NCI-H1436 treated with DMSO at 0.1 percent for 48 hours (cell line): ENCODE results near the gene AEBP2.
"Not testable (repeated sequence)": the region's sequence is repeated elsewhere in the genome, so short reads cannot be mapped to it uniquely, and the experiment has no call there.

Experiments used
- DNase-seq: peaks from one replicate; lab custom pipeline; 2025; lab: John Stamatoyannopoulos, UW

AEBP2 gene

DNA sequence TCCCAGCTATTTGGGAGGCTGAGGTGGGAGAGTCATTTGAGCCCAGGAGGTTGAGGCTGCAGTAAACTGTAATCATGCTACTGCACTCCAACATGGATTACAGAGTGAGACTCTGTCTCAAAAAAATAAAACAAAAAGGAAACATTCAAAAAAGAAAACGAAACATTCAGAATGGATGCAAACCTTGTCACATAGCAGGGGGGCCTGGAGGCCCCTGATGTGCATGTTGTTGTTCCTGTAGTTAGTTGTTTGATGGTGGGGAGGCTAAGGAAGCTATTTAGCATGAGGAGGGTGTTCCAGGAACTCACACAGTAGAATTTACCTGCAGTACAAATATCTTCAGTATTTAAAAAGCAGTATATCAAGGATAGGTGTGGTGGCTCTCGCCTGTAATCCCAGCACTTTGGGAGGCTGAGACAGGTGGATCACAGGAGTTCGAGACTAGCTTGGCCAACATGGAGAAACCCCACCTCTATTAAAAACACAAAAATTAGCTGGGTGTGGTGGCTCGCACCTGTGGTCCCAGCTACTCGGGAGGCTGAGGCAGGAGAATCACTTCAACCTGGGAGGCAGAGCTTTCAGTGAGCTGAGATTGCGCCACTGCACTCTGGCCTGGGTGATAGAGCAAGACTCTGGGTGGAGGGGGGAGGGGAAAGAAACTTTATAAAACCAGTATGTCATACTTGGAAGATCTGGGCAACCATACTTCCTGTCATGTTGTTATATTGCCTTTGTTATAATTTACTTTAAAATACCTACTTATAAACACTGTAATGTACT lies 17.6 kb upstream of the AEBP2 start:
- DNase-seq: no peak

DNA sequence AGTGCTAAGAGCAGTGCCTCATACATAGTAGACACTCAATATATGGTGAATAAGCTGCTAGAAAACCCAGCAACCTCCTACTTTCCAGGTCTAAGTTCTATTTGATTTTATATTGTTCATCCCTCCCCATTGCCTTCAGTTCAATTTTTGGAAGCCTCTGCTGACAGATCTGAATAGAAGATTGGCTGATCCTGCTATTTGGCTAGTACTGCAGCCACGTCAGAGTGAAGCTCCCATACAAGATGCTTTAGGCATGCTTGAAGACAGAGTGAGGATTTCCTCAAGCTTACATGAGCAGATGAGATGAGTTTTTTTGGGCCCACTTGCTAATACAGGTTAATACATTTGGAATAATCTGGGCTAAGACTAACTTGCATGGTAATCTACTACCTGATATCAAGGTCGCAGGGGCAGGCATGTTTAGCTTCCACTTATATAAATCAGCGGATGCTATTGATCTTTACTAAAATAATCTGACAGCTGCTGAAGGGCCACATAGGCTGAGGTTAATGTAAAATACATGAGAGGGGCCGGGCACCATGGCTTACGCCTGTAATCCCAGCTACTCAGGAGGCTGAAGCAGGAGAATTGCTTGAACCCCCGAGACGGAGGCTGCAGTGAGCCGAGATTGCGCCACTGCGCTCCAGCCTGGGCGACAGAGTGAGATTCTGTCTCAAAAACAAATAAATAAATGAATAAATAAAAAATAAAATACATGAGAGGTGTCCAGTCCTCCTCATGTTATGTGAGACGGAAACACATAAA lies 15.9 kb upstream of the AEBP2 start:
- DNase-seq: no peak

DNA sequence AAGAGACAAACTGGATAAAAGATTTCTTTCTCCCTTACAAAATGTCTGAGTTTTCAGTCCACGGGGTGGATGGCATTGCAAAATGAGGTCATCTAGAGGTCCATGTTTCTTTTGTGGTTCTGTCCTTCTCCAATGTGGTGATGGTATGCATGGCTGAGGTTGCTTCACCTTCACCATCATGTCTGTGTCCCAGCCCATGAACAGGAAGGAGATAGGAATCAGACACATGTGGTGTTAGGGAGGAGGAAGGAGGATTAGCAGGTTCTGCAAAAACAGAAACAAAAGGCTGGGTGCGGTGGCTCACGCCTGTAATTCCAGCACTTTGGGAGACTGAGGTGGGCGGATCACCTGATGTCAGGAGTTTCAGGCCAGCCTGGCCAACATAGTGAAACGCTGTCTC lies 11.0 kb upstream of the AEBP2 start:
- DNase-seq: no peak

DNA sequence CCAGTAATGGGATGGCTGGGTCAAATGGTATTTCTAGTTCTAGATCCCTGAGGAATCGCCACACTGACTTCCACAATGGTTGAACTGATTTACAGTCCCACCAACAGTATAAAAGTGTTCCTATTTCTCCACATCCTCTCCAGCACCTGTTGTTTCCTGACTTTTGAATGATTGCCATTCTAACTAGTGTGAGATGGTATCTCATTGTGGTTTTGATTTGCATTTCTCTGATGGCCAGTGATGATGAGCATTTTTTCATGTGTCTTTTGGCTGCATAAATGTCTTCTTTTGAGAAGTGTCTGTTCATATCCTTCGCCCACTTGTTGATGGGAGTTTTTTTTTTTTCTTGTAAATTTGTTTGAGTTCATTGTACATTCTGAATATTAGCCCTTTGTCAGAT lies 9.8 kb upstream of the AEBP2 start:
- DNase-seq: not testable (repeated sequence)

DNA sequence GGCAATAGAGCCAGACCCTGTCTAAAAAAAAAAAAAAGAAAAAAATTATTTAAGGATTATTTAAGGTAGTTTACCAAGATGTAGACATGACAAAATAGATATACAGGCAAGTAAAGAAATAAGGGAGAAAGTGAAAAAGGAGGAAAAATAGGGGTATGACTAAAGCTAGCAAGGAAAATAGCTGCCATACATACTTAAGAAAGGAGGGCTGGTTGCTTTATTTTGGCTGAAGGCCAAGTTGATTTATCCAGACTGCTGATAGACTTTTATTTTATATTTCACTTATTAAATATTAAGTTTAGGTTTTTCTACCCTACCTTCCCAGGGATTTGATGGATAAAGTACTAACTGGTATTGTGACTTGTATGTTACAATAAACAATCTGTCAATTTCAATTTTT lies 8.3 kb upstream of the AEBP2 start:
- DNase-seq: no peak

DNA sequence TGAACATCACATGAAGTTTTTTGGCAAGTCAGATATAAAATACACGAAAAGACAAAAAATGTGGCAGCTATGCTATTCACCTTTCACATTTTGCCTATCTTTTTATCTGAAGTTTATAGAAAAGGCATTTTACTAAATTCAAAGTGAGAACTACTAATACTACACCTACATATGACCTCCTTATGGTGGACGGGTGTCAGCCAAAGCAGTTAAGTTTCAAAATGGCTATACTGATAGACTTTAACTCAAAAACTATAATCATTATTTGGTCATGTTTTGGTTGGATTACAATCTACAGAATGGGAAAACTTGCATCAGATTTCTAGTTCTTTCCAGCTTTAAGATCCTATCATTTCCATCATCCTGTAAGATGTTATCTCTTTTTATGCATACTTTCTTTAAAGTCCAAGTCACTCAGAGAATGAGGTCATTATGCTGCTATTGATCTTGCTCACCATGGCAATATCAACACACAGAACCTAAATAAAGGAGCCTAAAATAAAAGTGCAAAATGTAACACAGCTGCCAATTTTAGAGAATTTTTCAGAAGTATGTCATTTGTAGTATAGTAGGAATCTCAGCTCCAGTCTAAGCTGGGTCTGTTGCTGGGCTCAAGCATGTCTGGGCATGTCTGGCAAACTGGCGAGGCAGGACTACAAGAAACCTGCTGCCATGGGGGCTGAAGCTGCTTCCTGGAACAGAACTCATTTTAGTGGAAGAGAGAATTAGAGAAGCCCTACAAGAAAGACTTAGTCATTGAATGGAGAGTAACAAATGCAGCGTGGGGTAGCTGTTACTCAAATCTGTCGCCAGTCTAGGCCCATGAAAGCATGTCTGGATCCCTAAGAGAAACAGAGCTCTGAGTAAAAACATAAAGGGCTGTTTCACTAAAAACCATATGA lies 7.6 kb upstream of the AEBP2 start:
- no peak for DNase-seq

DNA sequence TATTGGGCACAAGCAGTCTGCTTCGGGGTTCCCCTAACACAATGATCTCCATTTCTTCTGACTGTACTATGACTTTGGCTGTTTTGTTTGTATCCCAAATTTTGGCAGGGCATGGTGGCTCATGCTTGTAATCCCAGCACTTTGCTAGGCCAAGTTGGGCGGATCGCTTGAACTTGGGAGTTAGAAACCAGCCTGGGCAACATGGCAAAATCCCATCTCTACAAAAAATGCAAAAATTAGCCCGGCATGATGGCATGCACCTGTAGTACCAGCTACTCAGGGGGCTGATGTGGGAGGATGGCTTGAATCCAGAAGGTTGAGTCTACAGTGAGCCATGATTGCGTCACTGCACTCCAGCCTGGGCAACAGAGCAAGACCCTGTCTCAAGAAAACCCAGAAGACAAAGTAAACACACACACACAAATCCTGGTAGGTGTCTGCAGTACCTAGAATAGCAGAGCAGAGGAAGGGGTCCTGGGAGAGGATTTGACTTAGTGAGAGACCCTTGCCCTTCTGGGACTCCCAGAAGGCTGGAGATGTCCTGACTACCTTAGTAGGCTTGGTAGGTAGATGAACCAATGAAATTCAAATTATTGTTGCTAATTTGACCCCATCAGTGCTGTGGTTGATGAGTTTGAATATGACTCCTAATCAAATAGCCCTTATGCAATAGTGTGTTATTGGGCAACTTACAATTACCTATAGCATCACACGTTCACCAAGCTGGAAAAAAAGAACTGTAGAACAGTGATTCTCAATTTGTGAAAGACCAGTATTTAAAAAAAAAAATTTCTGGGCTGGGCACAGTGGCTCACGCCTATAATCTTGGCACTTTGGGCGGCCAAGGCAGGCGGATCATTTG lies 6.8 kb upstream of the AEBP2 start:
- DNase-seq: no peak

DNA sequence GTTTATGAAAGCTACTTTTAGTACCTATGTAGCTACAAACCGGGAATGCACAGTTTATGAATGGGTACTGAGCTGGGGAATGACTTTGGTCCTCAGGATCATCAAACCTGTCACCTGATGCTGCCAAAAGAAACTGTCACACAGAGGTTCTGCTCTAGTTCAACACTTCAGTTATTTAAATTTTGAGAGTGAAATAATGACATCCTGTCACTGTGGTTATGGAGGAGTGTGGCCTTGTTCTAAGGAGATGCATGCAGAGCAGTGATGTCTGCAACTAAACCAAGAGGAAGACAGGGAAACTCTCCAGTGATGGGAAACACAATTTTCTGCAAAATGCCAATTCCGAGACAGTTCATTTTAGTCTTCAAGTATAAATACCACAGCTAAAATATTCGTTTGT lies 4.8 kb upstream of the AEBP2 start:
- DNase-seq: no peak

DNA sequence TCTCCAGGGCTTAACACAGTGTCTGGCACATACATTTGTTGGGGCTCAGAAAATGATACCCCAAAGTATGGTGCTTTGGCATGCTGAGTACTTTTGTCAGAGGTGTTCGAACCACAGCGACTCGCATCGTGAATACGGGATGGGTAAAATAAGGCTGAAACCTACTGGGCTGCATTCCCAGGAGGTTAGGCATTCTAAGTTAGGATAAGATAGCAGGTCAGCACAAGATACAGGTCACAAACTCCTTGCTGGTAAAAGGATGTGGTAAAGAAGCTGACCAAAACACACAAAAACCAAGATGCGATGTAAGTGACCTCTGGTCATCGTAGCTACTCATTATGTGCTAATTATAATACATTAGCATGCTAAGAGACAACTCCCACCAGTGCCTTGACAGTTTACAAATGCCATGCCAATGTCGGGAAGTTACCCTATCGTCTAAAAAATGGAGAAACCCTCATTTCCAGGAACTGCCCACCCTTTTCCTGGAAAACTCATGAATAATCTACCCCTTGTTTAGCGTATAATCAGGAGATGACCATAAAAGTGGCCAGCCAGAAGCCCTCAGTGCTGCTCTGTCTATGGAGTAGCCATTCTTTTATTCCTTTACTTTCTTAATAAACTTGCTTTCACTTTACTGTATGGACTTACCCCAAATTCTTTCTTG lies 3.3 kb upstream of the AEBP2 start:
- no peak for DNase-seq

DNA sequence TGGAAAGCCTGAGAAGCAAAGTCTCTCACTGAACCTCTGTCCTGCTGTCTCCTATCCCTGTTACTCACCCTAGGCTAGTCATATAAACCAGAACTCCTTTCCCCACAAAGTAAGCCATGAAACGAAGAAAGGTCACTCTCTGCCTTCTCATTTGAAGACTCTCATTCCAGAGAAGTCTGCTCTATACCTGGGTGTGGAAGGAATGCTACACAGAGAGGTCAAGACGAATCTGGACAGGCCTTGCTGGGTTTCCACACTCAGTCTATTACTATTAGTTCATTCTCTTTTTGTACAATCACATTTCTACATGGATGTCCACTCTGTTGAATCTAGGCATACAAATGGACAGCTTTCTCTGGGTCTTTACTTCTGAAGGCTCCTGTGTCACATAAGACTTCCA lies 2.4 kb upstream of the AEBP2 start:
- no peak for DNase-seq

DNA sequence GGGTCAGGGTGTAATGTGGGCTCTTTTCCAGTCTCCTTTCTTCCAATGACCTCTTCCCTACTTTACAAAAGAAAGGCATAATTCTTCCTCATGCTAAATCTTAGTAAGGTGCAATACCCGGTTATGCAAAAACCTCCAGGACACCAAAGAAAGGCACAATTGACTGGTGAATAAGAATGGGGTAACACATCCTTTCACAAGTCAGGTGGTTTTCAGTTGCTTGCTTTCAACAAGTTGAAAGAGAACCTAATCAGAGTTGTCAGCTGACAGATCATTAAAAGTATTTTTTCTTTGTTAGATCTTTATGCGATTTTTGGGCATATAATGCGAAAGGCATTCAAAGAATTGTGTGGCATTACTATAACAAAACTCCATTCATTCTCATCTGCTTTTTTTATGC lies 1.3 kb upstream of the AEBP2 start:
- no peak for DNase-seq

DNA sequence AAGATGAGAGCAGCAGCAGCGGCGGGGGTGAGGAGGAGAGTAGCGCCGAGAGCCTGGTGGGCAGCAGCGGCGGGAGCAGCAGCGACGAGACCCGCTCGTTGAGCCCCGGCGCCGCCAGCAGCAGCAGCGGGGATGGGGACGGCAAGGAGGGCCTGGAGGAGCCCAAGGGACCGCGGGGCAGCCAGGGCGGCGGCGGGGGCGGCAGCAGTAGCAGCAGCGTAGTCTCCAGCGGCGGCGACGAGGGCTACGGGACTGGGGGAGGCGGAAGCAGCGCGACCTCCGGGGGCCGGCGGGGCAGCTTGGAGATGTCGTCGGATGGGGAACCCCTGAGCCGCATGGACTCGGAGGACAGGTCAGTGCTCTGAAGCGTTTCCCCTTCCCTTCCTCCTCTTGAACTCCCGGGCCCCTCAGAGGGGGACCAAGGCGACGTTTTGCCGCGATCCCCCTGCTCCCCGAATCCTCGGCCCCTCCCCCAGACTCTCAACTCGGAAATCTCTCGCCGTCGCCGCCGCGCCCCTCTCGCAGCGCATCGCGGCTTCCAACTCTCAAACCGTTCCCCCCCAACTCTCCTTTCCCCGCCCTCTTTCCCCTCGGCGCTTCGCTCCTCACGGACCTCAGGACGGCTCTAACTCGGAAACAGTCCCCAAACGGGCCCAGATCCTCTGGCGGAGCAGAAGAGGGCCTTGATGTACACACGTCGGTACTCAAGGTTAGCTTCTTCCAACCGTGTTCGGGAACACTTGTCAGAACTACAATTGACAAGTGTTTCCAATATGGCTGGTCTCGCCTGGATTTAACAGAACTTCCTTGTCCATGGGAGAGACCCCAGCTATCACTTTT lies 947 bp downstream of the AEBP2 start:
- no peak for DNase-seq

DNA sequence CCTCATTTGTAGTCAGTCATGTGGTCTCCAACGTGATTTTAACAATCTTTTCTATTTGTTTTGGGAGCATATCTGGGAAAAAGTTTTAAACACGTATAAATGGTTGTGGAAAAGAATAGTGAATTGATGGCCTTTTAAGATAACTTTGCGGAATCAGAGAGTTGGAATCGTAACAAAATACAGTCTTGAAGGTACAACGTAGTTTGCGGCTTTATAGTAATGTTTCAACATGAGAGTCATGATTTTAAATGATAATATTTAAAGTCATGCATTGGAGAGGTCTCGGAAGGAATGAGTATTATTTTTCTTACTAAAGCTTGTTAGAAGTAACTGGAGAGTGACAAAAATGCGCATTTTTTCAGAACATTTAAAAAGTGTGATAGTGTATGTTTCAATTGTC lies 1.6 kb downstream of the AEBP2 start:
- no peak for DNase-seq

DNA sequence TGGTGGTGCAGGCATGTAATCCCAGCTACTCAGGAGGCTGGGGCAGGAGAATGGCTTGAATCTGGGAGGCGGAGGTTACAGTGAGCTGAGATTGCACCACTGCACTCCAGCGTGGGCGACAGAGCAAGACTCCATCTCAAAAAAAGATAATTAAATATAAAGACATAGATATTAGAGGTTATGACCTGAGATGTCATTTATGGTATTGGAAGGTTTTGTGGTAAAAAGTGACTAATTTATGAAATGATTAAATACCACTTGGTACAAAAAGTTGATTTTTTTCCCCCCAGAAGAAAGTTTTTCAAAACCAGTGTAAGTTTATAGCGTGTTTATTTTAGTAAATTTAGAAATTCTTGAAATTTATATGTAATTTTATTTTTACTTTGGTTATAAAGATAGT lies 4.3 kb downstream of the AEBP2 start:
- DNase-seq: no peak

DNA sequence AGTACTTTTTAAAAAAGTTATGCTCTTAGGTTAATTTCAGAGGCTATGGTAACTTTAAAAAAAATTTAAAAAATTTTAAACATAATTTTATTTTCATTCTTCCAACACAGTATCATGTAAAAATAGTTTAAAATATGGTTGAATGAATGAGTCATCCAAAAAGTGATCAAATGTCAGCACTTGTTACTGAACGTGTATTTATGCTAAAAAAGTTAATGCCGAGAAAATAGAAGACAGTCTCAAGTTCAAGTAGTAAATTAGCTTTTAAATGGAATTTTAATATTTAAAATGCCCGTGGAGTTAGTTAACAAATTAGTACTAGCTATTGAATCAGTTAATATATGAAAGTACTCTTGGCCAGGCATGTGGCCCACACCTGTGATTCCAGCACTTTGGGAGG lies 4.8 kb downstream of the AEBP2 start:
- DNase-seq: no peak

DNA sequence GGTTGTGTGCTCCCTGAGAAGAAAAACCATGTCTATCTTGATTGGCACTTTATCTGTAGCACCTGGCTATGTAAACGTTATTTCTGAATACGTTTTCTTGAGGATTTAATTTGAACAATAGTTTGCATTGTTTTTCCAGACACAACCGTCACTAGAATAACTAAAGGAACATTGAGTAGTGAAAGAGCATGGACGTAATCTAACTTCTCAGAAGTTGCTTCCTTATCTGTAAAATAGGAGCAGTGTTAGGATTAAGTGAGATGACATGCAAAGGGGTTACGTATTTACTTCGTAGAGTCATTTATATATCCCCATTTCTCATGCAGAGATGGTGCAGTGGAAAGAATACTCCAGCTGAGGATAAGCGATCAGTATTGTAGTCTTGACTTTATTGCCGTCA lies 8.1 kb downstream of the AEBP2 start:
- no peak for DNase-seq

DNA sequence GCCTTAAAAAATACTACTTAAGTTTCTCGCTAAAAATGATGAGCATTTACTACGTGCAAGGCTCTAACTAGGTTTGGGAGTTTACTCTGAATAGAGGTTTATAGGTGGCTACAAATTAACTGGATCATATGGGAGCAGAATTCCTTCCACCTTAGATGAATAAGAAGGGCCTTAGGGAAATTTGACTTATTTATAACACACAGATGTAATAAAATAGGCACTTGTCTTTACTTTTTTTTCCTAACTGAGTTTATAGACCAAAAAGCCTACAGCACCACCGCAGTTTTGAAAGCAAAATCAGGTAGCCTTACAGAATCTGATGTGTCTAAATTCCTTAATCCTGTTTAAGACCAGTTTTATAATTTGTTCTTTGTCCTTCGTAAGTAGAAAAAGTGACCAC lies 10.5 kb downstream of the AEBP2 start:
- no peak for DNase-seq

DNA sequence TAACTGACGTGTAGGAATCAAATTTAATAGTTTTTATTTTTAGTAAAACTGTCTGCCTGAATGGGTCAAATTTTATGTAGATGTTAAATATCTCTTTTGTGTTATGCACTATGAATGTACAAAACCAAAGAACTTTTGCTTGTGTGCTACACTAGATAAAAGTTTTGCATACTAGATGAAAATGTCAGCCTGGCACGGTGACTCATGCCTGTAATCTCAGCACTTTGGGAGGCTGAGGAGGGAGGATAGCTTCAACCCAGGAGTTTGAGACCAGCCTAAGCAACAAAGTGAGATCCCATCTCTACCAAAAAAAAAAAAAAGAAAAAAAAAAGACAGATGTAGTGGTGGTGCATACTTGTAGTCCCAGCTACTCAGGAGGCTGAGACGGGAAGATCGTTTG lies 11.1 kb downstream of the AEBP2 start:
- DNase-seq: no peak

DNA sequence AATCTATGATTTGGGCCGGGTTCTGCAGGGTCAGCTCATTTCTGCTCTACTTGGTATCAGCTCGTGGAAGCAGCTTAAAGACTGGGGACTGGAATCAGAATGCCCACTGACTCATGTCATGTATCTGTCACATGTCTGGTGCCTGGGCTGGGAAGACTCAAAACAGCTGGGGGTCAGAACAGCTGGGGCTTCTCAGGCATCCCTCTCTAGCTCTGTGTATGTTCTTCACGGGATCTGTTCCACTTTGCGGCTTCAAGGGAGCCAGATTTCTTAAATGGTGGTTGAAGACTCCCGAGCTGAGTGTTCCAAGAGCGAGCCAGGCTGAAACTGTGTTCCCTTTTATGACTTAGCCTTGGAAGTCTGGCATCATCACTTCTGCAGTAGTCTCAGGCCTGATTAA lies 11.9 kb downstream of the AEBP2 start:
- no peak for DNase-seq

DNA sequence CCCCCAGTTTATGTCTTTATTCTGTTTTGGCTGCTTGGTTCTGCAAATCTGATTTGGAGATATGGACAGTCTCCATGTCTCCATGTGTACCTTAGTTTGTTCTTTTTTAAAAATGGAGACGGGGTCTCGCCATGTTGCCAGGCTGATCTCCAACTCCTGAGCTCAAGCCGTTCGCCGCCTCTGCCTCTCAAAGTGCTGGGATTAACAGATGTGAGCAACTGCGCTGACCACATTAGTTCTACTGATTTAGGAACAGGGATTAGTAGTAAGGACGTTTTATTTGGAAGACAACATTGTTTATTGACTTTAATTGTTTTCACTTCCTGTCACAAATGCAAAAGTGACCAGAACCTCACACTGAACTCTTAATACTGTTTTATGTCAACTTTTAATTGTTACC lies 14.7 kb downstream of the AEBP2 start:
- DNase-seq: no peak
